Measurements from ENCODE around the gene FNDC11. TPM values are rescaled to one million over a fixed set of nuclear protein-coding genes. Genes with fewer than 3 reads are reported as not detected.
A peak's percentile ranks its signal among the peaks of the same experiment; 100 is the strongest.

The FNDC11 gene
- under 1 TPM; 0.35 to 0.69 TPM for total RNA-seq

DNA sequence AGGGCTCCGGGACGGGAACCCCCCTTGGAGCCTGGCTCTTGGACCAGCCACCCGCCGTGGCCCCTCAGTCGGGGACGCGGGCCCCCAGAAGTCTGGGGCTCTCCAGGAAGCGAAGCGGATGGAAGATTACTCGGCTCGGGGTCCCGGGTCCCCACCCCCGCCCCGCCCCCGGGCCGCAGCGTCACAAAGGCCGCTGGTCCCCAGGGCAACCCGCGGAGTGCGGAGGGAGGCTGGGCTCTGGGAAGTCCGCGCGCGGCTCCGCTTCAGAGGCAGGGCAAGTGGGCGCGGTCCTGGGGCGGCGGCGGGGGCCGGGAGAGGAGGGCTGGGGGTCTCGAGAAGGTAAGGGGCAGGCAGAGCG is at the start of gene FNDC11:
Gene FNDC11 (plus strand): TSS at position 227 of the 358 bp plus-strand sequence. CDS start 1,505 bp downstream, outside the sequence.
- peaks cover under 1% of the 10 kb centered on the region for H3K27me3 ChIP-seq
- H3K36me3 ChIP-seq, result no peaks in the 10 kb centered on the region
- intact Hi-C loops (cut with DNase I), result no loop called here
- H3K27ac ChIP-seq, result no peak within 1 kb of the TSS
- H3K4me3 ChIP-seq, result peak within 1 kb of the TSS; percentile 54
- H3K9ac ChIP-seq (ENCODE audit: low read depth in 2 of 2, low read length in 2 of 2), result peak within 1 kb of the TSS; percentile 12 to 16
- no peaks in the 10 kb centered on the region for H3K9me3 ChIP-seq
- TF ChIP-seq, protein P1, sequence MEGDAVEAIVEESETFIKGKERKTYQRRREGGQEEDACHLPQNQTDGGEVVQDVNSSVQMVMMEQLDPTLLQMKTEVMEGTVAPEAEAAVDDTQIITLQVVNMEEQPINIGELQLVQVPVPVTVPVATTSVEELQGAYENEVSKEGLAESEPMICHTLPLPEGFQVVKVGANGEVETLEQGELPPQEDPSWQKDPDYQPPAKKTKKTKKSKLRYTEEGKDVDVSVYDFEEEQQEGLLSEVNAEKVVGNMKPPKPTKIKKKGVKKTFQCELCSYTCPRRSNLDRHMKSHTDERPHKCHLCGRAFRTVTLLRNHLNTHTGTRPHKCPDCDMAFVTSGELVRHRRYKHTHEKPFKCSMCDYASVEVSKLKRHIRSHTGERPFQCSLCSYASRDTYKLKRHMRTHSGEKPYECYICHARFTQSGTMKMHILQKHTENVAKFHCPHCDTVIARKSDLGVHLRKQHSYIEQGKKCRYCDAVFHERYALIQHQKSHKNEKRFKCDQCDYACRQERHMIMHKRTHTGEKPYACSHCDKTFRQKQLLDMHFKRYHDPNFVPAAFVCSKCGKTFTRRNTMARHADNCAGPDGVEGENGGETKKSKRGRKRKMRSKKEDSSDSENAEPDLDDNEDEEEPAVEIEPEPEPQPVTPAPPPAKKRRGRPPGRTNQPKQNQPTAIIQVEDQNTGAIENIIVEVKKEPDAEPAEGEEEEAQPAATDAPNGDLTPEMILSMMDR (IDR thresholded peaks at IDR 0.05), result no peak
- no peak for DNase-seq
- H3K4me1 ChIP-seq, result no peaks in the 10 kb centered on the region

- H3K36me3 ChIP-seq, result no peaks in the 10 kb centered on the region
- peaks cover 18% of the 10 kb centered on the region for H3K27me3 ChIP-seq
- TF ChIP-seq, protein P1 (IDR thresholded peaks at IDR 0.05), result no peak
- intact Hi-C loops (cut with DNase I), result no loop called here
- H3K4me1 ChIP-seq, result no peaks in the 10 kb centered on the region
- H3K9ac ChIP-seq (ENCODE audit: low read depth in 2 of 2, low read length in 2 of 2), result no peak overlapping the region
- no peak for DNase-seq
- H3K4me3 ChIP-seq, result no peak overlapping the region
- H3K9me3 ChIP-seq, result no peaks in the 10 kb centered on the region
- H3K27ac ChIP-seq, result no peak overlapping the region
Observed at GRCh38 chr20:63504642-63505041, 49.3 kb upstream of the FNDC11 start.

DNA sequence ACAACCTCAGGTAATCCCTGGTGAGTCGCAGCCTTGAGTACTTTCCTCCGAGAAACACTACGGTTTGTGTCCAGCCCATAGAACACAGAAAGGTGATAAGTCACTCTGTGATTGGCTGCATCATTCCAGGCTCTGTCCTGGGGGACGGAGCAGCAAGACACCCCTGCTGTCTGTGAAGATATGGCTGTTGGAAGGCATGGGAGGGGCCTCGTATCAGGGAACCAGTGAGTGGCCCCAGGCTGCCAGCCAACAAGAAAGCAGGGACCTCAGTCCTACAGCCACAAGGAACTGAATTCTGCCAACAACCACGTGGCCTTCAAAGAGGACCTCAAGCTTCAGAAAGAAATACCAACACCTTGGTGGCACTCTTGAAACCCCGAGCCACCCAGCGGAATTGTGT is 48.7 kb upstream of the FNDC11 start:
- peaks cover 12% of the 10 kb centered on the region for H3K27me3 ChIP-seq
- no peak overlapping the region for H3K4me3 ChIP-seq
- H3K4me1 ChIP-seq, result no peaks in the 10 kb centered on the region
- H3K27ac ChIP-seq, result no peak overlapping the region
- TF ChIP-seq, protein P1 (IDR thresholded peaks at IDR 0.05), result no peak
- H3K9me3 ChIP-seq, result no peaks in the 10 kb centered on the region
- no peak overlapping the region for H3K9ac ChIP-seq (ENCODE audit: low read depth in 2 of 2, low read length in 2 of 2)
- intact Hi-C loops (cut with DNase I), result no loop called here
- no peak for DNase-seq
- no peaks in the 10 kb centered on the region for H3K36me3 ChIP-seq

- Histone ChIP-seq H3K4me3 (no peak overlapping the region), H3K9ac (ENCODE audit: low read depth in 2 of 2, low read length in 2 of 2) (no peak overlapping the region), H3K4me1 (no peaks in the 10 kb centered on the region), H3K9me3 (no peaks in the 10 kb centered on the region), H3K36me3 (no peaks in the 10 kb centered on the region), H3K27ac (no peak overlapping the region), H3K27me3 (peaks cover 8% of the 10 kb centered on the region)
- DNase-seq, result no peak
- intact Hi-C loops (cut with DNase I), result no loop called here
- TF ChIP-seq, protein P1 (IDR thresholded peaks at IDR 0.05), result no peak
Observed at GRCh38 chr20:63505723-63506122, 48.2 kb upstream of the FNDC11 start.

DNA sequence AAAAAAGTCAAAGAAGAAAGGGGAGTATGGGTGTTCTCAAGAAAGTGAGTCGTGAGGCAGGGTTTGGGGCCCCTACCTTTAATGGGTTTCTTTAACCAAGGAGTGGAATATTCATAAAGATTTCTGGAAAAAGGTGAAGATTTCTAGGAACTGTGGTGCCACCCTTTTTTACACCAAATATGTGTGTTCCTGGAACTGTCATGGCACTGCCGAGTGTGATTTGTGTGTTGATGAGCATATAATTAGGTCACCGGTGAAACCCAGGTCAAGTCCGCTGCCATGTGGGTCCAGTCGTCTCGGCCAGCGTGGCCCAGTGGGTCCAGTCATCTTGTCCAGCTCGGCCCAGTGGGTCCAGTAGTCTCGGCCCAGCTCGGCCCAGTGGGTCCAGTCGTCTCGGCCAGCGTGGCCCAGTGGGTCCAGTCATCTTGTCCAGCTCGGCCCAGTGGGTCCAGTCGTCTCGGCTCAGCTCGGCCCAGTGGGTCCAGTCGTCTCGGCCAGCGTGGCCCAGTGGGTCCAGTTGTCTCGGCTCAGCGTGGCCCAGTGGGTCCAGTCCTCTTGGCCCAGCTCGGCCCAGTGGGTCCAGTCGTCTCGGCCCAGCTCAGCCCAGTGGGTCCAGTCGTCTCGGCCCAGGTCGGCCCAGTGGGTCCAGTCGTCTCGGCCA is 46.7 kb upstream of the FNDC11 start:
- H3K4me1 ChIP-seq, result no peaks in the 10 kb centered on the region
- intact Hi-C loops (cut with DNase I), result no loop called here
- H3K36me3 ChIP-seq, result no peaks in the 10 kb centered on the region
- TF ChIP-seq, protein P1 (IDR thresholded peaks at IDR 0.05), result no peak
- H3K4me3 ChIP-seq, result no peak overlapping the region
- no peak for DNase-seq
- no peaks in the 10 kb centered on the region for H3K9me3 ChIP-seq
- peaks cover 7% of the 10 kb centered on the region for H3K27me3 ChIP-seq
- H3K9ac ChIP-seq (ENCODE audit: low read depth in 2 of 2, low read length in 2 of 2), result no peak overlapping the region
- H3K27ac ChIP-seq, result no peak overlapping the region

Measured in colonic mucosa (tissue), 4 donors.